Measurements from ENCODE around the gene FRMPD2.
A peak's percentile ranks its signal among the peaks of the same experiment; 100 is the strongest.

Gene FRMPD2

GRCh38 chr10:48274636-48275035 lies at the start of gene FRMPD2:
Gene FRMPD2, minus strand, starts transcription at chr10:48274696. Its CDS starts 129 bp downstream, at chr10:48274567.
- H3K4me3 Mint-ChIP-seq = no peak within 1 kb of the TSS
- no peak within 1 kb of the TSS for H3K27ac Mint-ChIP-seq
- peaks cover 5% of the 10 kb centered on the region for H3K9me3 Mint-ChIP-seq
- H3K4me1 Mint-ChIP-seq = peaks cover 3% of the 10 kb centered on the region
- no peak for TF ChIP-seq CTCF (IDR thresholded peaks at IDR 0.05; ENCODE audit: unreplicated experiment in 3 of 3)
- H3K27me3 Mint-ChIP-seq (ENCODE audit: low read depth) = peaks cover 8% of the 10 kb centered on the region
- no peaks in the 10 kb centered on the region for H3K36me3 Mint-ChIP-seq (ENCODE audit: low read depth)

- no peaks in the 10 kb centered on the region for H3K27me3 Mint-ChIP-seq (ENCODE audit: low read depth)
- H3K4me3 Mint-ChIP-seq = no peak overlapping the region
- H3K27ac Mint-ChIP-seq = no peak overlapping the region
- peaks cover 21% of the 10 kb centered on the region for H3K36me3 Mint-ChIP-seq (ENCODE audit: low read depth)
- no peak for TF ChIP-seq CTCF (IDR thresholded peaks at IDR 0.05; ENCODE audit: unreplicated experiment in 3 of 3)
- H3K4me1 Mint-ChIP-seq = no peaks in the 10 kb centered on the region
- peaks cover 2% of the 10 kb centered on the region for H3K9me3 Mint-ChIP-seq
Observed at GRCh38 chr10:48322017-48322416, 47.5 kb upstream of the FRMPD2 start.

DNA sequence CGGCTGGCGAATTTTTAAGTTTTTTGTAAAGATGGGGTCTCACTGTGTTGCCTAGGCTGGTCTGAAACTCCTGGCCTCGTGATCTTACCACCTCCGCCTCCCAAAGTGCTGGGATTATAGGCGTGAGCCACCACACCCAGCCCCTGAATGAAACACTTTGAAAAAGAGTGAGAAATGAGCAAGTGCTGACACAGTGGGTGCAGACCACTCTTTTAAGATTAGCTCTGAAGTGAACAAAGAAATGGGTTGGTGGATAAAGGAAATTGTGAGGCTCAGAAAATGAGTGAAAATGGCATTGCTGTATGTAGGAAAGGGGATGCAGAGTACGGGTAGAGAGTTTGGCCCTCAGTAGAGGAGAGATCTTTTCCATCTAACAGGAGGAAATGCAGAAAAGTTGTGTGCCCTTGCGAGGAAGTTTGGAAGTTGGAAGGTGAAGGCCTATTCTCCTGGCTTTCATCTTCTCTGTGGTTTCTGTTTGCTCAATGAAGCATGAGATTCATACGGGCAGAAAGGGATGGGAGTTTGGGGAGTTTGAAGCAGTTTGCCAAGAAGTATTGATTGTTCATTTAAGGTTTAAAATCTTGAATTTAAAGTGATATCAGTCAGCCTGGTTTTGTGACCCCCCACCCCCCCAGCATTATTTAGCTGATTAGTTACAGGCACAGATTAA lies 43.0 kb upstream of the FRMPD2 start:
- no peak overlapping the region for H3K27ac Mint-ChIP-seq
- H3K4me3 Mint-ChIP-seq = no peak overlapping the region
- H3K9me3 Mint-ChIP-seq = no peaks in the 10 kb centered on the region
- no peaks in the 10 kb centered on the region for H3K4me1 Mint-ChIP-seq
- no peak for TF ChIP-seq CTCF (IDR thresholded peaks at IDR 0.05; ENCODE audit: unreplicated experiment in 3 of 3)
- H3K36me3 Mint-ChIP-seq (ENCODE audit: low read depth) = peaks cover 4% of the 10 kb centered on the region
- H3K27me3 Mint-ChIP-seq (ENCODE audit: low read depth) = no peaks in the 10 kb centered on the region

GRCh38 chr10:48316236-48316635 lies 41.7 kb upstream of the FRMPD2 start:
- Mint-ChIP-seq H3K4me1 (no peaks in the 10 kb centered on the region), H3K36me3 (ENCODE audit: low read depth) (peaks cover 9% of the 10 kb centered on the region)

DNA sequence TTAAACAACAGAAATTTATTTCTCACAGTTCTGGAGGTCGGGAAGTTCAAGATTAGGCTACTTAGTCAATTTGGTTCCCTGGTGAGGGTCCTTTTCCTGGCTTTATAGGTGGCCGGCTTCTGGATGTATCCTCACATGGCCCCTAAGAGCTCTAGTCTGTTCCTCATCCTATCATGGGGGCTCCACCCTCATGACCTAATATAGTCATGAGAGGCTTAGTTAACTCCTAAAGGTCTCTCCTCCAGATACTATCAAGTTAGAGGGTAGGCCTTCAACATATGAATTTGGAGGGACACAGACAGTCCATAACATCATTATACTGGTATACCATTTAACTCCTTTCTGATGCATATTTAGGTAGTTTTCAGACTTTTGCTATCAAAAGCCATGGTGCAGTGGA lies 39.6 kb upstream of the FRMPD2 start:
- peaks cover 9% of the 10 kb centered on the region for H3K36me3 Mint-ChIP-seq (ENCODE audit: low read depth)
- peaks cover 8% of the 10 kb centered on the region for H3K4me1 Mint-ChIP-seq
- H3K27me3 Mint-ChIP-seq (ENCODE audit: low read depth) = no peaks in the 10 kb centered on the region
- H3K9me3 Mint-ChIP-seq = no peaks in the 10 kb centered on the region
- H3K4me3 Mint-ChIP-seq = no peak overlapping the region
- no peak for TF ChIP-seq CTCF (IDR thresholded peaks at IDR 0.05; ENCODE audit: unreplicated experiment in 3 of 3)
- no peak overlapping the region for H3K27ac Mint-ChIP-seq

More at GRCh38 chr10:48316236-48316635, 41.7 kb upstream of the FRMPD2 start:
- no peak overlapping the region for H3K27ac Mint-ChIP-seq
- H3K9me3 Mint-ChIP-seq = no peaks in the 10 kb centered on the region
- no peak overlapping the region for H3K4me3 Mint-ChIP-seq
- no peaks in the 10 kb centered on the region for H3K27me3 Mint-ChIP-seq (ENCODE audit: low read depth)
- TF ChIP-seq CTCF (IDR thresholded peaks at IDR 0.05; ENCODE audit: unreplicated experiment in 3 of 3) = no peak

- no peaks in the 10 kb centered on the region for H3K9me3 Mint-ChIP-seq
- peaks cover 4% of the 10 kb centered on the region for H3K27me3 Mint-ChIP-seq (ENCODE audit: low read depth)
- H3K4me3 Mint-ChIP-seq = peak overlapping the region; percentile 22 to 69 (median 31)
- H3K36me3 Mint-ChIP-seq (ENCODE audit: low read depth) = peaks cover 6% of the 10 kb centered on the region
- no peak for TF ChIP-seq CTCF (IDR thresholded peaks at IDR 0.05; ENCODE audit: unreplicated experiment in 3 of 3)
- peaks cover 17% of the 10 kb centered on the region for H3K4me1 Mint-ChIP-seq
- H3K27ac Mint-ChIP-seq = peak overlapping the region in 2 of 3 experiments; percentile 9 to 29
Observed at GRCh38 chr10:48309711-48310226, 35.3 kb upstream of the FRMPD2 start.

Measured in nephron (organoid).